Measurements from ENCODE around the gene NAT16. TPM values are rescaled to one million over a fixed set of nuclear protein-coding genes. Genes with fewer than 3 reads are reported as not detected.

The NAT16 gene
- total and polyA plus RNA-seq, 2 of the 13 experiments (the other 11 are each of a cell fraction or from before 2014, with no cell fraction given), result 0.04 TPM; not detected in 1

DNA sequence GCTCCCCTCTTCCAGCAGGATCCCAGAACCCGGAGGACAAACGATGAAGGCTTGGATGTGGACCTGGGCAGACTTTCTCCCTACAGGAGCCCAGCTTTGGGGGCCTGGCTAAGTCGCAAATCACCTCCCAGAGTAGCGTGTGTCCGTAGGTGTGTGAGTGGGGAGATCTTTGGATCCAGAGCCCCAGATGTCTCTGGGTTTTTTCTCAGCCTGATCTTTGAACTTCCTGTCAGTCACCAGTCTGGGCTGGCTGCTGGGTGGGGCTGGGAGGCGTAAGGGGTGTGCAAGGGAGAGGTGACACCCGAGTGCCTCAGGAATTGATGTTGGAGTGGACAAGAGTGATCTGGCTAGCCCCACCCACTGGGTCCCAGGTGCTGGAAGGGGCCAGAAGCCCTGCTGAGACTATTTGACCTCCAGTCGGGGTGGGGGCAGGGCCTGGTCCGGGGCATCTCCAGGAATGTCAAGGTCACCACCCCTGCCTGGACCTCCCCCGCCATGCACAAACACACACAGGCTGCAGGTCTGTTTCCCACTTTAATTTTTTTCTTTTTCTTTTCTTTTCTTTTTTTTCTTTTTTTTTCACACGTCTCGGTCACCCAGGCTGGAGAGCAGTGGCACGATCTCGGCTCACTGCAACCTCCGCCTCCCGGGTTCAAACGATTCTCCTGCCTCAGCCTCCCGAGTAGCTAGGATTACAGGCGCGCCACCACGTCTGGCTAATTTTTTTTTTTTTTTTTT lies 20.9 kb upstream of the NAT16 start, which contains the start of gene MOGAT3:
Gene MOGAT3, minus strand, starts transcription at position 175 of the 738 bp plus-strand sequence. CDS start 182 bp downstream, outside the sequence.
- ATAC-seq (peak; percentile 89), DNase-seq (ENCODE audit: low spot score) (peak; percentile 98), FAIRE-seq (peak; percentile 99)
- peak within 1 kb of the TSS; percentile 91 for H3K4me2 ChIP-seq (ENCODE audit: low read depth, low read length)
- no TSS peak for BruUV-seq (replicated peaks)
- peak within 1 kb of the TSS; percentile 99 for H3K27ac ChIP-seq (ENCODE audit: extremely low read length, insufficient read depth, low read length)
- under 1% methylated on average over 20 of the region's 21 CpGs for WGBS (ENCODE audit: low lambda C conversion rate)
- no peaks in the 10 kb centered on the region; a peak in 1 of 5 replicates for H3K27me3 ChIP-seq (ENCODE audit: control insufficient read depth in 1 of 2, insufficient read depth in 2 of 2, low read length in 2 of 2)
- ChIA-PET POLR2A (interaction anchor here (0.5 to 11.6 kb wide), 18 partner anchors 7 to 349 kb away, joined by 3 to 202 read pairs (median 4); partner anchors contain the start of genes CLDN15, FIS1, PLOD3 and SRRT), CTCF (ENCODE audit: low intra/inter-chr PET ratio, low total read pairs) (interaction anchor here (1.1 kb wide), 1 partner anchor 9 kb away, joined by 6 read pairs; no protein-coding TSS in a partner anchor)
- no peaks in the 10 kb centered on the region for H3K9me3 ChIP-seq (ENCODE audit: low read length)
- intact Hi-C loops (cut with micrococcal nuclease; ENCODE audit: unreplicated experiment), result loop anchor here (2.0 kb wide), 1 partner anchor 16 kb away; the partner anchor contains the start of gene PLOD3
- peak within 1 kb of the TSS; percentile 74 to 87 (median 84) for H3K4me3 ChIP-seq (replicated peaks in 1 of 3; ENCODE audit: insufficient read depth in 1 of 3, low read depth in 2 of 3, low read length in 3 of 3)
- H4K20me1 ChIP-seq (ENCODE audit: insufficient read depth, low read length), result peaks cover 3% of the 10 kb centered on the region; the same call in 1 of the 2 replicates
- no peak within 1 kb of the TSS for H2AFZ ChIP-seq (ENCODE audit: low read length)
- in situ Hi-C loops (cut with HindIII; ENCODE audit: extremely low pct_ligation_motif_present, low pct_unique_long_range_greater_than_20kb), result no loop called here
- H3K9ac ChIP-seq (ENCODE audit: insufficient read depth, low read depth, low read length), result peak within 1 kb of the TSS; percentile 89
- peaks cover 4 to 6% of the 10 kb centered on the region in 2 experiments; a peak in 3 of 5 replicates for H3K36me3 ChIP-seq (replicated peaks in 1 of 2; ENCODE audit: control insufficient read depth in 1 of 2, insufficient read depth in 2 of 2, low read length in 2 of 2)
- peaks cover 12% of the 10 kb centered on the region for H3K79me2 ChIP-seq (ENCODE audit: insufficient read depth, low read length)
- peaks cover 49% of the 10 kb centered on the region for H3K4me1 ChIP-seq (ENCODE audit: insufficient read depth, low read length)
- TF ChIP-seq ZNF460 (CRISPR knock-in tag; IDR thresholded peaks at IDR 0.05; ENCODE audit: borderline replicate concordance) (no peak), ZNF543 (CRISPR knock-in tag; IDR thresholded peaks at IDR 0.05) (no peak), ZNF17 (CRISPR knock-in tag; IDR thresholded peaks at IDR 0.05) (no peak), ZNF10 (CRISPR knock-in tag; IDR thresholded peaks at IDR 0.05; ENCODE audit: borderline replicate concordance, low read depth) (no peak), ZNF687 (CRISPR knock-in tag; IDR thresholded peaks at IDR 0.05) (peak; percentile 42; the same call in 1 of the 2 replicates), ZNF33B (CRISPR knock-in tag; IDR thresholded peaks at IDR 0.05) (no peak), KDM3A (CRISPR knock-in tag; IDR thresholded peaks at IDR 0.05; ENCODE audit: low read depth) (peak; percentile 81; the same call in 1 of the 2 replicates), KDM6A (CRISPR knock-in tag; IDR thresholded peaks at IDR 0.05; ENCODE audit: low read depth) (peak; percentile 86), ZFP36L2 (CRISPR knock-in tag; IDR thresholded peaks at IDR 0.05) (0 out of 2 replicates have a peak, but pooled peaks have one; percentile 55), KLF13 (CRISPR knock-in tag; IDR thresholded peaks at IDR 0.05) (no peak), ZNF180 (CRISPR knock-in tag; IDR thresholded peaks at IDR 0.05; ENCODE audit: borderline replicate concordance, low read depth) (no peak), KDM2A (CRISPR knock-in tag; IDR thresholded peaks at IDR 0.05; ENCODE audit: borderline replicate concordance, low read depth) (peak; percentile 38; the same call in 1 of the 2 replicates)
- TF ChIP-seq, protein P1, sequence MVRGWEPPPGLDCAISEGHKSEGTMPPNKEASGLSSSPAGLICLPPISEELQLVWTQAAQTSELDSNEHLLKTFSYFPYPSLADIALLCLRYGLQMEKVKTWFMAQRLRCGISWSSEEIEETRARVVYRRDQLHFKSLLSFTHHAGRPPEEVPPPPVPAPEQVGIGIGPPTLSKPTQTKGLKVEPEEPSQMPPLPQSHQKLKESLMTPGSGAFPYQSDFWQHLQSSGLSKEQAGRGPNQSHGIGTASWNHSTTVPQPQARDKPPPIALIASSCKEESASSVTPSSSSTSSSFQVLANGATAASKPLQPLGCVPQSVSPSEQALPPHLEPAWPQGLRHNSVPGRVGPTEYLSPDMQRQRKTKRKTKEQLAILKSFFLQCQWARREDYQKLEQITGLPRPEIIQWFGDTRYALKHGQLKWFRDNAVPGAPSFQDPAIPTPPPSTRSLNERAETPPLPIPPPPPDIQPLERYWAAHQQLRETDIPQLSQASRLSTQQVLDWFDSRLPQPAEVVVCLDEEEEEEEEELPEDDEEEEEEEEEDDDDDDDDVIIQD (CRISPR knock-in tag; IDR thresholded peaks at IDR 0.05; ENCODE audit: low read depth), result peak; percentile 79; the same call in 1 of the 2 replicates
